Activated CD4-positive, alpha-beta memory T cell treated with anti-CD3 and anti-CD28 coated beads, Interleukin-2, amount 10 ng/mL, durations not matched to agents 7 days and 5 days (primary cell): ENCODE data around the gene MCCD1. TPM values are rescaled to one million over a fixed set of nuclear protein-coding genes. Genes with fewer than 3 reads are reported as not detected.
"Not testable (repeated sequence)": the region's sequence is repeated elsewhere in the genome, so short reads cannot be mapped to it uniquely, and the experiment has no call there.

Experiments used
- CTCF ChIA-PET: fragments of 350-600 bp; sonication (Branson Sonifier 250); formaldehyde crosslinking; loops from one replicate; lab custom pipeline; 2021; ENCODE audit warnings: antibody characterized with exemption, inconsistent platforms; lab: Charles Lee
- POLR2A ChIA-PET: fragments of 350-600 bp; sonication (Branson Sonifier 250); formaldehyde crosslinking; loops from one replicate; lab custom pipeline; 2021; ENCODE audit warnings: antibody characterized with exemption; lab: Charles Lee
- DNase-seq: peaks from one replicate; pipeline ENCODE4 v3.0.0-alpha.2; 2020
- H3K27ac Mint-ChIP-seq: one replicate; pipeline ENCODE4 v1.8.0; 2021; ENCODE audit warnings: mild to moderate bottlenecking, mixed read lengths
- H3K27me3 Mint-ChIP-seq: one replicate; pipeline ENCODE4 v1.8.0; 2021; ENCODE audit warnings: mixed read lengths
- H3K36me3 Mint-ChIP-seq: one replicate; pipeline ENCODE4 v1.8.0; 2021; ENCODE audit warnings: low read depth, mixed read lengths
- H3K4me1 Mint-ChIP-seq: one replicate; pipeline ENCODE4 v1.8.0; 2021; ENCODE audit warnings: mixed read lengths
- H3K4me3 Mint-ChIP-seq: one replicate; pipeline ENCODE4 v1.8.0; 2021; ENCODE audit warnings: mild to moderate bottlenecking, mixed read lengths
- H3K9me3 Mint-ChIP-seq: one replicate; pipeline ENCODE4 v1.8.0; 2021; ENCODE audit warnings: mixed read lengths
- total RNA-seq, 2 experiments: library from RNA; stranded (reverse); gene quantifications; one replicate each; pipeline ENCODE4 v1.2.3, GENCODE V29; 2021

Gene MCCD1
- total RNA-seq, 2 experiments from 2014 or later = not detected

DNA sequence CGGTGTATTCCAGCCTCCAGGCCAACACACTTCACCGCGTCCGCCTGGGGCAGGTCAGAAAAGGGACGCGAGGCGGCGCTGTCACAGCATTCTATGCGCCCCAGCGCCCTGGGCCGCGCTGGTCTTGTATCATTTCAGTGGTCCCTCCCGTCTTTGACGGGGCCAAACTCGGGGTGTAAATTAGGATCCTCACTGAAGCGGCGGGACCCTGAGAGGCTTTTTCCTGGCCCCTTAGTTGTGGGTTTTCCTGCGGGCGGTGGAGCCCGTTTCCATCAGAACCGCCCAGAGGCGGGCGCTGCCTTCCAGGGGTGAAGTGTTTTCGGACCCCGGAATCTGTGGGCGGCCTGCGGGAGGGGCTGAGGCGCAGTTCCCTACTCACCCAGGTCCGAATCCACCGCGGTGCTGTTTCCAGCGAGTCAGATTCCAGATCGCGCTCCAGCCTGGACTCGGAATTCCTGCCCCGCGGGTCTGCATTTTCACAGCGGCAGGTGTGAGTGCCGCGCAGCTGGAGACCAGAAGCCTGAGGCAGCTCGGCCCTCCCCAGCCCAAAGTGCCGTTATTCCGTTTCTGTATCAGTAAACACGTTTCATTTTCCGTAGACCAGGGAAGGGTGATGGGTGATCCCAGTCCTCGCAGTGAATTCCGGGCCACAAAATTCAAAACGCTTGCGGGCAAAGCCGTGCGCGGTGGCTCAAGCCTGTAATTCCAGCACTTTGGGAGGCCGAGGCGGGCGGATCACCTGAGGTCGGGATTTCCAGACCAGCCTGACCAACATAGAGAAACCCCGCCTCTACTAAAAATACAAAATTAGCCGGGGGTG lies 34.7 kb upstream of the MCCD1 start:
- peak; percentile 85 for DNase-seq
- Mint-ChIP-seq H3K9me3 (no peaks in the 10 kb centered on the region), H3K36me3 (peaks cover 26% of the 10 kb centered on the region), H3K4me1 (peaks cover 60% of the 10 kb centered on the region), H3K4me3 (peak overlapping the region; percentile 81), H3K27me3 (no peaks in the 10 kb centered on the region), H3K27ac (peak overlapping the region; percentile 78)
- ChIA-PET POLR2A (interaction anchor here (0.7 to 7.8 kb wide), 35 partner anchors 10 to 879 kb away, joined by 3 to 164 read pairs (median 6); partner anchors contain the start of genes ATP6V1G2, BAG6, CSNK2B and DDX39B), CTCF (interaction anchor here (1.0 to 6.3 kb wide), 12 partner anchors 38 to 336 kb away, joined by 3 to 53 read pairs (median 5); partner anchors contain the start of genes ATP6V1G2, DDX39B, NCR3 and TNF)

GRCh38 chr6:31495580-31495979 lies 33.2 kb upstream of the MCCD1 start:
- Mint-ChIP-seq H3K4me3 (peak overlapping the region; percentile 81), H3K27ac (peak overlapping the region; percentile 78), H3K27me3 (no peaks in the 10 kb centered on the region), H3K36me3 (peaks cover 19% of the 10 kb centered on the region), H3K9me3 (no peaks in the 10 kb centered on the region), H3K4me1 (peaks cover 60% of the 10 kb centered on the region)
- ChIA-PET POLR2A (interaction anchor here (1.1 to 7.8 kb wide), 26 partner anchors 8 to 581 kb away, joined by 3 to 164 read pairs (median 7); partner anchors contain the start of genes CSNK2B, DDX39B, GPANK1 and LST1), CTCF (interaction anchor here (1.7 to 6.3 kb wide), 6 partner anchors 36 to 102 kb away, joined by 5 to 53 read pairs (median 14); partner anchors contain the start of gene DDX39B)
- no peak for DNase-seq

- CTCF ChIA-PET = interaction anchor here (0.6 to 6.3 kb wide), 9 partner anchors 28 to 247 kb away, joined by 3 to 53 read pairs (median 5); partner anchors contain the start of genes DDX39B and GPANK1
- H3K4me3 Mint-ChIP-seq = peak overlapping the region; percentile 81
Observed at GRCh38 chr6:31496826-31497225, 31.9 kb upstream of the MCCD1 start.

DNA sequence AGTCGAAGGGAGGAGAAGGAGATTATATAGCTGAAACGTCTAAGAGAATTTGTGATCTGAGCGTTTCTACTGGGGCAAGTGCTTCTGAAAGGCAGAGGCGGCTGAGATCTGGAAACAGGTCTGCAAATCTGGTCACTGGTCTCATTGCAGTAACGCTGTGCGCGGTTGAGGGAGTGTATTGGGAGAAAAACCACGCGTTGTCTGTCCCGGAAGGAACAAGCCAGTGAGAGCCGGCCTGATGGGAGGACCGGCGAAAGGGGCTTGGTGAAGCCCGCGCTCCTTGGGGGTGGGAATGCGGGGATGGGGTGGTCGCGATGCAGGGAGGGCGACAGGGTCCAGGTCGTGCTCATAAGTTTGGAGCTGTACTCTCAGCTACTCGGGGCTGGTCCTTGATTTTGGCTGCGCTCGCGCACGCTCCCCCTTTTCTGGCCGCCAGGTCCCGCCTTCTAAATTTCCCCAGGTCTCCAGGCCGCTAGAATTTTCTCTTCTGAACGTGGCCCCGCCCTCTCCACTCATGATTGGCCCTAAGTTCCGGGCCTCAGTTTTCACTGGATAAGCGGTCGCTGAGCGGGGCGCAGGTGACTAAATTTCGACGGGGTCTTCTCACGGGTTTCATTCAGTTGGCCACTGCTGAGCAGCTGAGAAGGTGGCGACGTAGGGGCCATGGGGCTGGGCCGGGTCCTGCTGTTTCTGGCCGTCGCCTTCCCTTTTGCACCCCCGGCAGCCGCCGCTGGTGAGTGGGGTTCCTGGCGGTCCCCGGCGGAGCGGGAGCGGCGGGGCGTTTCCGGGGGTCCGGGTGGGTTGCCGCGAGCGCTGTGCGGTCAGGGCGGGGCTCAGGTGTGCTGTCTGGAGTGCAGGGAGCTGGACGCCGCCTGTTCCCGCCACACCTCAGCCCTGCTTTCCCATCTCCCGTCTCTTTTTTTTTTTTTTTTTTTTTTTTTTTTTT lies 31.0 kb upstream of the MCCD1 start, which contains the start of gene MICB:
Gene MICB (plus strand): TSS at position 615 of the 946 bp plus-strand sequence. CDS start 49 bp downstream, at position 664.
- Mint-ChIP-seq H3K27ac (peak within 1 kb of the TSS; percentile 79), H3K9me3 (no peaks in the 10 kb centered on the region), H3K27me3 (no peaks in the 10 kb centered on the region), H3K36me3 (peaks cover 37% of the 10 kb centered on the region), H3K4me3 (peak within 1 kb of the TSS; percentile 81), H3K4me1 (peaks cover 62% of the 10 kb centered on the region)
- ChIA-PET POLR2A (interaction anchor here (0.5 to 7.8 kb wide), 14 partner anchors 19 to 756 kb away, joined by 3 to 164 read pairs (median 4); partner anchors contain the start of genes C6orf47, CSNK2B, DDX39B and GPANK1), CTCF (interaction anchor here (0.6 to 6.3 kb wide), 5 partner anchors 27 to 340 kb away, joined by 3 to 53 read pairs (median 5); partner anchors contain the start of gene DDX39B)
- DNase-seq = peak; percentile 83

More at GRCh38 chr6:31496826-31497225, 31.9 kb upstream of the MCCD1 start:
- H3K4me1 Mint-ChIP-seq = peaks cover 62% of the 10 kb centered on the region
- peaks cover 31% of the 10 kb centered on the region for H3K36me3 Mint-ChIP-seq
- not testable (repeated sequence) for H3K27me3 Mint-ChIP-seq, DNase-seq, H3K9me3 Mint-ChIP-seq
- POLR2A ChIA-PET = interaction anchor here (1.0 to 7.8 kb wide), 10 partner anchors 20 to 168 kb away, joined by 3 to 164 read pairs (median 4); partner anchors contain the start of genes C6orf47, CSNK2B, DDX39B and GPANK1
- peak overlapping the region; percentile 79 for H3K27ac Mint-ChIP-seq

DNA sequence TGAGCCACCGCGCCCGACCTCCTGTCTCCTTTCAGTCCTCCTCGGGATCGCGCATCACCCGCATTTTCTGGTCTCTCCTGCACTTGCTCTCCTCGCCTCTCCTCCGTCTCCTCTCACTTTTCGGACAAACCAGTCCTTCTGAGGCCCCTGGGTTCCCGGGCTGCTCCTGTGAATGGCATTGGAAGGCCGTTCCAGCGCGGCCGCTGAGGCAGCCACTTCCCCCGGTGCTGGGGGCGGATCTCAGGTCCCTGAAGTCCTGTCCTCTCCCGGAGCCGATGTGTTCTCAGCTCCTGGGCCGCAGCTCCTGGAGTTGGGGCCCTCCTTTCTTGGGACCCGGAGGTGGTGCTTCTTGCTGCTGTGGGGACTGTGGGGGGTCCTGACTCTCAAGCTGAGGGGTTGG lies 30.0 kb upstream of the MCCD1 start:
- H3K27me3 Mint-ChIP-seq = no peaks in the 10 kb centered on the region

GRCh38 chr6:31499648-31500047 lies 29.1 kb upstream of the MCCD1 start:
- CTCF ChIA-PET, H3K27me3 Mint-ChIP-seq, H3K9me3 Mint-ChIP-seq, DNase-seq, H3K27ac Mint-ChIP-seq: not testable (repeated sequence)
- peaks cover 66% of the 10 kb centered on the region for H3K4me1 Mint-ChIP-seq
- H3K36me3 Mint-ChIP-seq = peaks cover 37% of the 10 kb centered on the region
- POLR2A ChIA-PET = interaction anchor here (7.8 kb wide), 1 partner anchor 41 kb away, joined by 164 read pairs; the partner anchor contains the start of gene DDX39B
- peak overlapping the region; percentile 81 for H3K4me3 Mint-ChIP-seq

More for the DNA sequence above, 30.0 kb upstream of the MCCD1 start:
- CTCF ChIA-PET = interaction anchor here (0.6 kb wide), 1 partner anchor 340 kb away, joined by 3 read pairs; no protein-coding TSS in a partner anchor
- POLR2A ChIA-PET = interaction anchor here (0.8 to 7.8 kb wide), 5 partner anchors 30 to 76 kb away, joined by 3 to 164 read pairs (median 4); partner anchors contain the start of genes DDX39B, MCCD1 and TNF
- Mint-ChIP-seq H3K4me3 (peak overlapping the region; percentile 81), H3K27ac (no peak overlapping the region), H3K9me3 (no peaks in the 10 kb centered on the region), H3K36me3 (peaks cover 38% of the 10 kb centered on the region), H3K4me1 (peaks cover 64% of the 10 kb centered on the region)
- DNase-seq = no peak

DNA sequence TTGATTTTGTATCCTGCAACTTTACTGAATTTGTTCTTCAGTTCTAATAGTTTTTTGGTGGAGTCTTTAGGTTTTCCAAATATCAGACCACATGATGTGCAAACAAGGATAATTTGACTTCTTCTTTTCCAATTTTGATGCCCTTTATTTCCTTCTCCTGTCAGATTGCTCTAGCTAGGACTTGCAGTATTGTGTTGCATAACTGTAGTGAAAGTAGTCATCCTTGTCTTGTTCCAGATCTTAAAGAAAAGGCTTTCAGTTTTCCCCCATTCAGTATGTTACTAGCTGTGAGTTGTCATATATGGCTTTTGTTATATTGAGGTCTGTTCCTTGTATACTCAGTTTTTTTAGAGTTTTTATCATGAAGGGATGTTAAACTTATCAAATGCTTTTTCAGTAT lies 26.2 kb upstream of the MCCD1 start:
- H3K9me3 Mint-ChIP-seq = no peaks in the 10 kb centered on the region
- peaks cover 52% of the 10 kb centered on the region for H3K36me3 Mint-ChIP-seq
- H3K4me3 Mint-ChIP-seq = no peak overlapping the region
- H3K27ac Mint-ChIP-seq = no peak overlapping the region
- DNase-seq = no peak
- ChIA-PET CTCF (interaction anchor here (1.2 to 1.5 kb wide), 2 partner anchors 39 to 44 kb away, joined by 3 read pairs; partner anchors contain the start of genes ATP6V1G2 and DDX39B), POLR2A (interaction anchor here (0.7 to 2.0 kb wide), 2 partner anchors 39 to 96 kb away, joined by 3 to 6 read pairs; partner anchors contain the start of gene DDX39B)
- peaks cover 54% of the 10 kb centered on the region for H3K4me1 Mint-ChIP-seq
- no peaks in the 10 kb centered on the region for H3K27me3 Mint-ChIP-seq

DNA sequence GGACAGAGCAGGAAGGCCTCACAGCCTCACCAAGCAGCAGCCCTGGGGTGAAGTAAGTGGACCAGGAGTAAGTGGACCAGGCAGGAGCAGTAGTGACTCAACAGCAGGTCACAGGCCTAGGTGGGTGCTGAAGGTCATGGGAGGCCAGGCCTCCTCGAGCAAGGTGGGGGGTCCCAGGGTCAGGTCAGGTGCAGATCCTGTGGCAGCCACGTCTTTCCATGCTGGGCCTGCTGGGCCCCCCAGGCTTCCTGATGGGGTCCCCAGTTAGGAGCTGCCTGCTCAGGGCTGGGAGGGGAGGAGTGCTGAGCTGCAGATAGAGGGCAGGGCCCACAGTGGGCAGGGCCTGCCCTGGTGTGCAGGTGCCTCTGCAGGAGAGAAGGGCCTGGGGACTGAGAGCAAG lies 19.7 kb upstream of the MCCD1 start:
- POLR2A ChIA-PET, CTCF ChIA-PET, H3K27ac Mint-ChIP-seq, H3K4me1 Mint-ChIP-seq, H3K9me3 Mint-ChIP-seq, DNase-seq, H3K4me3 Mint-ChIP-seq, H3K27me3 Mint-ChIP-seq: not testable (repeated sequence)
- H3K36me3 Mint-ChIP-seq = peaks cover 73% of the 10 kb centered on the region

DNA sequence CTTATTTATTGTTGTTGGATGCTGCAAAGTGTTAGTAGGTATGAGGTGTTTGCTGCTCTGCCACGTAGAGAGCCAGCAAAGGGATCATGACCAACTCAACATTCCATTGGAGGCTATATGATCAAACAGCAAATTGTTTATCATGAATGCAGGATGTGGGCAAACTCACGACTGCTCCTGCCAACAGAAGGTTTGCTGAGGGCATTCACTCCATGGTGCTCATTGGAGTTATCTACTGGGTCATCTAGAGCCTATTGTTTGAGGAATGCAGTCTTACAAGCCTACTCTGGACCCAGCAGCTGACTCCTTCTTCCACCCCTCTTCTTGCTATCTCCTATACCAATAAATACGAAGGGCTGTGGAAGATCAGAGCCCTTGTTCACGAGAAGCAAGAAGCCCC lies 18.8 kb upstream of the MCCD1 start:
- H3K9me3 Mint-ChIP-seq = no peaks in the 10 kb centered on the region
- peaks cover 3% of the 10 kb centered on the region for H3K4me1 Mint-ChIP-seq
- H3K4me3 Mint-ChIP-seq = no peak overlapping the region
- POLR2A ChIA-PET = no interaction called here
- H3K27me3 Mint-ChIP-seq = no peaks in the 10 kb centered on the region
- no peak overlapping the region for H3K27ac Mint-ChIP-seq
- no peak for DNase-seq
- CTCF ChIA-PET = no interaction called here
- peaks cover 70% of the 10 kb centered on the region for H3K36me3 Mint-ChIP-seq

- Mint-ChIP-seq H3K27me3 (peaks cover 11% of the 10 kb centered on the region), H3K9me3 (no peaks in the 10 kb centered on the region), H3K36me3 (peaks cover 39% of the 10 kb centered on the region), H3K4me1 (no peaks in the 10 kb centered on the region), H3K27ac (no peak overlapping the region), H3K4me3 (no peak overlapping the region)
- ChIA-PET POLR2A (interaction anchor here (1.0 kb wide), 1 partner anchor 17 kb away, joined by 3 read pairs; no protein-coding TSS in a partner anchor), CTCF (no interaction called here)
- no peak for DNase-seq
Observed at GRCh38 chr6:31513456-31514165, 15.2 kb upstream of the MCCD1 start.

DNA sequence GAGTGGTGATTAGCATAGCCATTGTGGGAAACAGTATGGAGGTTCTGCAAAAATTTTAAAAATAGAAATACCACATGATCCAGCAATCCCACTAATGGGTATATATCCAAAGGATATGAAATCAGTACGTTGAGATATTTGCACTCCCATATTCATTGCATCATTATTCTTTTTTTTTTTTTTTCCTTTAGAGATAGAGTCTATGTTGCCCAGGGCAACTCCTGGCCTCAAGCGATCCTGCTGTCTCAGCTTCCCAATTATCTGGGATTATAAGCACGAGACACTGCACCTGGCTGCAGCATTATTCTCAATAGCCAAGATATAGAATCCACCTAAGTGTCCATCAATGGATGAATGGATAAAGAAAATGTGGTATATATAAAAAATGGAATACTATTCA lies 6.9 kb upstream of the MCCD1 start:
- Mint-ChIP-seq H3K27ac (no peak overlapping the region), H3K9me3 (no peaks in the 10 kb centered on the region), H3K27me3 (peaks cover 23% of the 10 kb centered on the region), H3K36me3 (no peaks in the 10 kb centered on the region), H3K4me3 (no peak overlapping the region), H3K4me1 (peaks cover 3% of the 10 kb centered on the region)
- DNase-seq = no peak
- CTCF ChIA-PET = interaction anchor here (0.6 kb wide), 1 partner anchor 10 kb away, joined by 3 read pairs; no protein-coding TSS in a partner anchor
- POLR2A ChIA-PET = interaction anchor here (0.9 kb wide), 1 partner anchor 25 kb away, joined by 3 read pairs; the partner anchor contains the start of gene ATP6V1G2
